GM12865 (cell line): Measurements from ENCODE around the gene SMTN.

Source experiments
- DNase-seq: peaks from one replicate; pipeline ENCODE4 v3.0.0; 2010; ENCODE audit warnings: low read depth
- H3K4me3 ChIP-seq: 2 replicates; pipeline ENCODE4 v1.5.1; 2011; ENCODE audit warnings: mild to moderate bottlenecking, low read depth, low read length, control low read depth
- CTCF ChIP-seq: IDR thresholded peaks from 2 replicates; pipeline ENCODE4 v1.5.1; 2011; ENCODE audit warnings: low read length, control low read depth, low read depth, inconsistent platforms; ENCODE audit not compliant: insufficient read depth; ENCODE audit errors: missing control alignments

SMTN gene

DNA sequence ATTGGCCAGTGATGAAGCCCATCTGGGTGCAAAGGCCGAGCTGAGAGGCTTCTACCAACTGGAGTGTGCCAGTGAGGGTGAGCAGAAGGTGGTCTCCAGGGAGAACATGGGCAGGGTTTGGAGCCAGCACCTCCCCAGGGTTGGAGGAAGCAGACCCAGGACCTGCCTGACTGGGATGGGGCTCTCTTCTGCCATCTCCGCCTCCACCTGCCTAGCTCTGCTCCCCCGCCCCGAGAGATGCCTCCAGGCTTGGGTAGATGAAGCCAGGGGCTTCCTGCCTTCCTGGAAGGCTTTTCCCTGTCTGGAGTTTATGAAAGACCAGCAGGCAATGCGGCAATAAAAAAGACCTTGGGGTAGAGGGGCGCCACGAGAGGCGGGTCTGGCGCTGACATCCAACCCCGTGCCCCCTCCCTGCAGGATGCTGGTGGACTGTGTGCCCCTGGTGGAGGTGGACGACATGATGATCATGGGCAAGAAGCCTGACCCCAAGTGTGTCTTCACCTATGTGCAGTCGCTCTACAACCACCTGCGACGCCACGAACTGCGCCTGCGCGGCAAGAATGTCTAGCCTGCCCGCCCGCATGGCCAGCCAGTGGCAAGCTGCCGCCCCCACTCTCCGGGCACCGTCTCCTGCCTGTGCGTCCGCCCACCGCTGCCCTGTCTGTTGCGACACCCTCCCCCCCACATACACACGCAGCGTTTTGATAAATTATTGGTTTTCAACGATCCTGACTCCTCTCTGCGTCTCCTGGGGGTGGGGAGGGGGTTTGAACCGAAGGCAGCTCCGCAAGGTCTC lies 23.0 kb downstream of the SMTN start:
- no peak for DNase-seq
- TF ChIP-seq CTCF = no peak
- H3K4me3 ChIP-seq = no peak overlapping the region

DNA sequence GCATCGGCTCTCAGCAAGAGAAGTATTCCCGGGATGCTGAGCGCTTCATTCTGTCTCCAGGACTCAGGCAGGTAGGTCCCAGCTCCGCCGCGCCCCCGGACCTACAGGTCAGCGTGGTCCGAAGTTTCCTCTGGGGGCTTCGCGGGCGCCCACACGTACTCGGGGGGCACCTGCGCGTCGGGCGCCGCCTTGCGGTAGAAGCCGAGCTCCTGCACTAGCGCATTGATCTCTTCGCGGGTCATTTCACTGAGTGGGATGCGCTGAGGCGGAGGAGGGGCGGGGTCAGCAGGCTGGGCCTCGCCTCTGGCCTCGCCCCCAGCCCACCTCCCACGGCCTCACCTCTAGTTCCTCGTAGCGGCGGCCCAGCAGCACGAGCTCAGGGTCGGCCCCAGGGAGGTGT lies 23.8 kb downstream of the SMTN start:
- peak; percentile 35 for TF ChIP-seq CTCF
- peak; percentile 43 for DNase-seq
- H3K4me3 ChIP-seq = no peak overlapping the region

- H3K4me3 ChIP-seq = no peak overlapping the region
- TF ChIP-seq CTCF = no peak
- no peak for DNase-seq
Observed at GRCh38 chr22:31105282-31105929, 24.3 kb downstream of the SMTN start.

GRCh38 chr22:31106001-31106571 lies 25.0 kb downstream of the SMTN start:
- H3K4me3 ChIP-seq = no peak overlapping the region
- TF ChIP-seq CTCF = no peak
- DNase-seq = no peak

DNA sequence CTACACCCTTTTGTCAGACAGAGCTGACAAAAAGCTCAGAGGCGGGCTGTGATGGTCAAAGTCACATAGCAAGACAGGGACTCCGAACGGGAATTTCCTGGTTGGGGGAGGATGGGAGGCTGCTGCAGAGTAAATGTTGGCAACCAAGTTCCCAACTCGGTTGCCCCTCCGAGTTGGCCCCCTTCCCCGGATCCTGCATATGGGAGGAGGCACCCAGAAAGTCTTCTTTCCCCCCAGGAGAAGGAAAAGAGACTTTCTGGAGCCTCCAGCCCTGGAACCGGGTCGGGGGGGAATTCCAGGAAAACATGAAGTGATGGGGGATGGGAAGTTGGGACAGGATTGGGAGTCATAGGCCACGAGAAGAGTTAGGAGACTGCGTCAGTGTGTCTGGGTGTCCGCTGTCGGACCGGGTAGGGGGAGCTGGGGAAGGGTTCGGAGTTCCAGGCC lies 25.6 kb downstream of the SMTN start:
- no peak for DNase-seq
- peak overlapping the region; percentile 52; the same call in 1 of the 2 replicates for H3K4me3 ChIP-seq
- no peak for TF ChIP-seq CTCF

DNA sequence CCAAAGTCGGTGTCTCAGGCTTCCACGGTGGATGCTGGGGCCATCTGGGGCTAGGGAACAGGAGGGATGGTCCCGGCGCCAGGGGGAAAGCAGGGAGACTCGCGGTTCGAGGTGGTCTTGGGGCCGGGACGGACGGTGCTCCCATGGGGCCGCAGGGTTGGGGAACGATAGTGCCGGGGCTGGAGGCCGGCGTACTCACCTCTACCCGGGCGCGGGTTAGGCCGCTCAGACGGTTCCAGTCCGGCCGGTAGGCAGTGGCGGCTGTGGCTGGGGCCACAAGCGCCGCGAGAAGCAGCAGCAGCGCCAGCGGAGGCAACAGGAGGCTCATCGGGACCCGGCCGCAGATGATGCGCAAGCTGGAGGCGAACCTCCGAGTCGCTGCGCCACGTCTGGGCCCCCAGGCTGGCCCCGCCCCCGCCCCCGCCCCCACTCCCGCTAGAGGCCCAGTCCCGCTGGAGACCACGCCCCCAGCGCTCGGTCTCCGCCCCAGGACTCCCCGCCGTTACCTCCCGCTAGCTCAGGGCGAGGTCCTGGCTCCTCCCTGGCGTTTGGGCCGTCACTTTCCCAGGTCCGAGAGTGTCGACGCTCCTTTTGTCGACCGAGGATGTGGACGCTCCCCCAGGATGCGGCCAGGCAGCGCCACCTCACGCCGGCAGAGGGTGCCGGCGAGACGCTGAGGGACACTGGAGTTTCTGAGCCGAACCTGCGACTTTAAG lies 26.2 kb downstream of the SMTN start, which contains the start of gene SELENOM:
SELENOM (minus strand) TSS at position 391 of the 716 bp plus-strand sequence; CDS start at position 328, 63 bp downstream.
- peak within 1 kb of the TSS; percentile 52 for H3K4me3 ChIP-seq
- peak; percentile 76 for TF ChIP-seq CTCF
- DNase-seq = peak; percentile 94
